Activated CD8-positive, alpha-beta memory T cell treated with anti-CD3 and anti-CD28 coated beads, Interleukin-2, amount 10 ng/mL, durations not matched to agents 7 days and 5 days (primary cell): Measurements from ENCODE around the gene TRERF1. TPM values are rescaled to one million over a fixed set of nuclear protein-coding genes. Genes with fewer than 3 reads are reported as not detected.
"Not testable (repeated sequence)": the region's sequence is repeated elsewhere in the genome, so short reads cannot be mapped to it uniquely, and the experiment has no call there.

Experiments used
- ATAC-seq: fragments of 150-1000 bp; cut with Tn5 transposase; one replicate; pipeline ENCODE4 v1.10.0; 2021; ENCODE audit warnings: moderate library complexity
- CTCF ChIA-PET: fragments of 350-600 bp; sonication (Branson Sonifier 250); formaldehyde crosslinking; loops from one replicate; lab custom pipeline; 2021; ENCODE audit warnings: antibody characterized with exemption; lab: Charles Lee
- DNase-seq: peaks from one replicate; pipeline ENCODE4 v3.0.0-alpha.2; 2020
- H3K27ac Mint-ChIP-seq: one replicate; pipeline ENCODE4 v1.8.0; 2021; ENCODE audit warnings: mild to moderate bottlenecking, mixed read lengths
- H3K27me3 Mint-ChIP-seq: one replicate; pipeline ENCODE4 v1.8.0; 2021; ENCODE audit warnings: mixed read lengths
- H3K36me3 Mint-ChIP-seq: one replicate; pipeline ENCODE4 v1.8.0; 2021; ENCODE audit warnings: mild to moderate bottlenecking, mixed read lengths
- H3K4me1 Mint-ChIP-seq: one replicate; pipeline ENCODE4 v1.8.0; 2021; ENCODE audit warnings: mixed read lengths
- H3K4me3 Mint-ChIP-seq: one replicate; pipeline ENCODE4 v1.8.0; 2021; ENCODE audit warnings: mild to moderate bottlenecking, moderate library complexity, mixed read lengths
- H3K9me3 Mint-ChIP-seq: one replicate; pipeline ENCODE4 v1.8.0; 2022; ENCODE audit warnings: low read depth, mixed read lengths
- total RNA-seq, 2 experiments: library from RNA; stranded (reverse); gene quantifications; one replicate each; pipeline ENCODE4 v1.2.3, GENCODE V29; 2021

TRERF1 gene
- total RNA-seq, 2 experiments from 2014 or later = 16.2 to 36.0 TPM

DNA sequence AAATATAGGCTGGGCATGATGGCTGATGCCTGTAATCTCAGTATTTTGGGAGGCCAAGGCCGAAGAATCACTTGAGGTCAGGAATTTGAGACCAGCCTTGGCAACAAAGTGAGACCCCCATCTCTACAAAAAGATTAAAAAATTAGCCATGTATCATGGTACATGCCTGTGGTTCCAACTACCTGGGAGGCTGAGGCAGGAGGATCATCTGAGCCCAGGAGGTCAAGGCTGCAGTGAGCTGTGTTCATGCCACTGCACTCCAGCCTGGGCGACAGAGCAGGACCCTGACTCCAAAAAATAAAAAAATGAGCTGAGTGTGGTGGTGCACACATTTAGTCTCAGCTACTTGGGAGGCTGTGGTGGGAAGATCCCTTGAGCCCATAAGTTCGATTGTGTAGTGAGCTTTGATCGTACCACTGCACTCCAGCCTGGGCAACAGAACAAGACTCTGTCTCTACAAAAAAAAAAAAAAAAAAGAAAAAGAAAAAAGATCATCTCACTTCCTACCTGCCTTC lies 246.9 kb downstream of the TRERF1 start:
- no peak overlapping the region for H3K4me3 Mint-ChIP-seq
- H3K27me3 Mint-ChIP-seq = no peaks in the 10 kb centered on the region
- CTCF ChIA-PET = interaction anchor here (0.7 to 1.9 kb wide), 3 partner anchors 10 to 101 kb away, joined by 3 to 8 read pairs (median 3); no protein-coding TSS in a partner anchor
- H3K36me3 Mint-ChIP-seq = peaks cover 45% of the 10 kb centered on the region
- H3K4me1 Mint-ChIP-seq = peaks cover 3% of the 10 kb centered on the region
- ATAC-seq = no peak
- H3K27ac Mint-ChIP-seq = no peak overlapping the region
- peak; percentile 15 for DNase-seq
- H3K9me3 Mint-ChIP-seq = no peaks in the 10 kb centered on the region

DNA sequence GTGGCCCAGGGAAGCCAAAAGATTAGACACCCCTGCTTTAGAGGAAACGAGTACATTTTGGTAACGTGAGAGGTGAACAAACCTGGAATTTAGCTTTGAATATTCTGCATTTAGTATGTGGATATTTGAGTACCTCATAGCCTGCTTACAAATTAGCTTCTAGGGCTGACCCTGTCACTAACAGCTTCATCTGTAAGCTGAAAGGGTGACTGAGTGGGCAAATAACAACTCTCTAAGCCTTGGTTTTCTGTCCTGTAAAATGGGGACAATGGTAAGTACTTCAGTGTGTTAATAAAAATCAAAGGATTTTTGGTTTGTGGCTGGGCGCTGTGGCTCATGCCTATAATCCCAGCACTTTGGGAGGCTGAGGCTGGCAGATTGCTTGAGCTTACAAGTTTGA lies 248.5 kb downstream of the TRERF1 start:
- no peak for ATAC-seq
- Mint-ChIP-seq H3K36me3 (peaks cover 38% of the 10 kb centered on the region), H3K27me3 (no peaks in the 10 kb centered on the region), H3K4me1 (peaks cover 3% of the 10 kb centered on the region), H3K27ac (no peak overlapping the region), H3K9me3 (no peaks in the 10 kb centered on the region), H3K4me3 (no peak overlapping the region)
- DNase-seq = peak; percentile 12
- CTCF ChIA-PET = interaction anchor here (1.2 to 2.0 kb wide), 2 partner anchors 11 to 344 kb away, joined by 4 to 8 read pairs; no protein-coding TSS in a partner anchor

DNA sequence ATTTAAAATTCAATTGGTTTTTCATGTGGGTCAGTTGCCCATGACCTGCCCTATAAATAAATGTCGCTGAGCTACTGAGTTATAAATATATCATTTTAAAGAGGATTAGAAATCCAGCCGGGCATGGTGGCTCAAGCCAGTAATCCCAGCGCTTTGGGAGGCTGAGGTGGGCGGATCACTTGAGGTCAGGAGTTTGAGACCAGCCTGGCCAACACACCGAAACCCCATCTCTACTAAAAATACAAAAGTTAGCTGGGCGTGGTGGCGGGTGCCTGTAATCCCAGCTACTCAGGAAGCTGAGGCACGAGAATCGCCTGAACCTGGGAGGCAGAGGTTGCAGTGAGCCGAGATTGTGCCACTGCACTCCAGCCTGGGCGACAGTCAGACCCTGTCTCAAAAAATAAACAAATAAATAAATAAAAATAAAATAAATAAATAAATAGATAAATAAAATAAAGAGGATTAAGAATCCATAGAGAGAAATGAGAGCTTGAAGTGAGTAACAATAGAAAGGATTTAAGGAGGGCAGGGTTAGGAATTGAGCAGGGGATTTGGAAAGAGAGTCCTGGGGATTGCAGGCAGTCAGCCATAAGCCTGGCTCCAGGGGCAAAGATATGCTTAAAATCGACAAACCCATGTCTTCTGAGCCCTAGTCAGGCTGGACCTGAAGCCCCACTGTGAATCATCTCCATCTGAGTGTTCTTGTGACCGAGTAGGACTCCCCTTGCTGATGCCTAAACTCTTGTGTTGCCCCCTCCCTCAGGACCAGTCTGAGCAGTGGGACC lies 249.4 kb downstream of the TRERF1 start:
- peaks cover 32% of the 10 kb centered on the region for H3K36me3 Mint-ChIP-seq
- not testable (repeated sequence) for H3K4me3 Mint-ChIP-seq, H3K27me3 Mint-ChIP-seq, ATAC-seq, H3K27ac Mint-ChIP-seq, H3K4me1 Mint-ChIP-seq, H3K9me3 Mint-ChIP-seq
- peak; percentile 36 for DNase-seq
- CTCF ChIA-PET = interaction anchor here (1.2 to 2.0 kb wide), 2 partner anchors 12 to 345 kb away, joined by 4 to 8 read pairs; no protein-coding TSS in a partner anchor

- H3K4me1 Mint-ChIP-seq = peaks cover 3% of the 10 kb centered on the region
- no peak overlapping the region for H3K4me3 Mint-ChIP-seq
- no peaks in the 10 kb centered on the region for H3K9me3 Mint-ChIP-seq
- H3K27me3 Mint-ChIP-seq = no peaks in the 10 kb centered on the region
- CTCF ChIA-PET = interaction anchor here (2.0 kb wide), 1 partner anchor 34 kb away, joined by 4 read pairs; no protein-coding TSS in a partner anchor
- ATAC-seq = no peak
- H3K36me3 Mint-ChIP-seq = peaks cover 28% of the 10 kb centered on the region
- DNase-seq = no peak
- H3K27ac Mint-ChIP-seq = no peak overlapping the region
Measured at GRCh38 chr6:42201382-42201781, 250.3 kb downstream of the TRERF1 start.

- ATAC-seq (no peak), DNase-seq (no peak)
- H3K27ac Mint-ChIP-seq = no peak overlapping the region
- H3K4me1 Mint-ChIP-seq = peaks cover 3% of the 10 kb centered on the region
- H3K9me3 Mint-ChIP-seq = no peaks in the 10 kb centered on the region
- no peaks in the 10 kb centered on the region for H3K27me3 Mint-ChIP-seq
- peaks cover 22% of the 10 kb centered on the region for H3K36me3 Mint-ChIP-seq
- H3K4me3 Mint-ChIP-seq = no peak overlapping the region
- CTCF ChIA-PET = interaction anchor here (1.0 to 2.3 kb wide), 4 partner anchors 15 to 332 kb away, joined by 3 to 5 read pairs (median 4); no protein-coding TSS in a partner anchor
Measured at GRCh38 chr6:42200035-42200434, 251.7 kb downstream of the TRERF1 start.

GRCh38 chr6:42199106-42199981 lies 252.4 kb downstream of the TRERF1 start:
- Mint-ChIP-seq H3K27ac (no peak overlapping the region), H3K9me3 (no peaks in the 10 kb centered on the region), H3K4me1 (peaks cover 3% of the 10 kb centered on the region), H3K4me3 (no peak overlapping the region), H3K36me3 (peaks cover 18% of the 10 kb centered on the region), H3K27me3 (no peaks in the 10 kb centered on the region)
- DNase-seq = no peak
- no peak for ATAC-seq
- CTCF ChIA-PET = interaction anchor here (1.0 to 2.3 kb wide), 3 partner anchors 15 to 332 kb away, joined by 3 to 5 read pairs (median 3); no protein-coding TSS in a partner anchor

GRCh38 chr6:42197555-42198362 lies 254.0 kb downstream of the TRERF1 start:
- Mint-ChIP-seq H3K9me3 (no peaks in the 10 kb centered on the region), H3K4me1 (peaks cover 3% of the 10 kb centered on the region), H3K36me3 (peaks cover 18% of the 10 kb centered on the region), H3K27ac (no peak overlapping the region), H3K4me3 (no peak overlapping the region), H3K27me3 (no peaks in the 10 kb centered on the region)
- no peak for DNase-seq
- peak; percentile 36 for ATAC-seq
- CTCF ChIA-PET = no interaction called here

DNA sequence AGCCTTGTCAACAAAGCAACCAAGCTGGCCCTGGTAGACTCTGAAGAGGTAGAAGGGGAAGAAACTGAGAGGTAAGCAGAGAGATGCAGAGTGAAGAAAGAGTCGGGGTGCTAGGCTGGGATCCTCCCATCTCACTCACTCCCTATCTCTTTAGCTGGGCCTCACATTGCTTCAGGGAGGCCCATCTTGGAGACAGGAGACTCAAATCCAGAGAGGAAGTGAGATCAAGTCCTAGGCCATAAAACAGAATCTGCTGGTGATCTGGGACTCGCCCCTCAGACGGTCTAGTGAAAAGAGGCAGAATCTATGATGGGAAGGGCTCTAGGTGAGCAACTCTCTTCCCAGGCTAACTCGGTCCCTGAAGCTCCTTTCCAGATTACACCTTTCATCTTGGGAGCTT lies 256.3 kb downstream of the TRERF1 start:
- Mint-ChIP-seq H3K27ac (no peak overlapping the region), H3K4me1 (peaks cover 3% of the 10 kb centered on the region), H3K27me3 (no peaks in the 10 kb centered on the region), H3K4me3 (no peak overlapping the region), H3K36me3 (peaks cover 11% of the 10 kb centered on the region), H3K9me3 (no peaks in the 10 kb centered on the region)
- DNase-seq (no peak), ATAC-seq (no peak)
- CTCF ChIA-PET = interaction anchor here (0.6 kb wide), 2 partner anchors 230 to 437 kb away, joined by 3 read pairs; no protein-coding TSS in a partner anchor

DNA sequence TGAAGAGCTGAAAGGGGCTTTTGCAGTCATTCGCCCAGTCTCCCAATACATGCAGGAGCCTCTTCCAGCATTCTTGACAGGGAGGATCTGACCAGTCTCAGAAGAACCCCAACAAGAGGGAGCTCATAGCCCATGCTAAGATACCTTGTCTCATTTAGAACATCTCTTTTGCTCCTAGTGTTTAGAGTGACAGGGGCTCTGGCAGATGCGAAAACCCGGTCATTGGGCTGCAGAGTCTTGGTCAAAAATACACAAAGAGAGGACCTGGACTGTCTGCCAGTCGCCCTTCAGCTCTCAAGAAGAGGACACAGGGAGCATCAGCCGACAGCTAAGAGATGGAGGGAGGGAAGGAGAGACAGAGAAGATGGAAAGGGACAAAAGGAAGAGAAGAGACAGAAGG lies 257.7 kb downstream of the TRERF1 start:
- Mint-ChIP-seq H3K4me3 (no peak overlapping the region), H3K36me3 (no peaks in the 10 kb centered on the region), H3K27me3 (no peaks in the 10 kb centered on the region), H3K27ac (no peak overlapping the region), H3K4me1 (no peaks in the 10 kb centered on the region), H3K9me3 (no peaks in the 10 kb centered on the region)
- no peak for ATAC-seq
- CTCF ChIA-PET = interaction anchor here (0.7 to 1.2 kb wide), 3 partner anchors 11 to 89 kb away, joined by 3 read pairs; no protein-coding TSS in a partner anchor
- DNase-seq = no peak

DNA sequence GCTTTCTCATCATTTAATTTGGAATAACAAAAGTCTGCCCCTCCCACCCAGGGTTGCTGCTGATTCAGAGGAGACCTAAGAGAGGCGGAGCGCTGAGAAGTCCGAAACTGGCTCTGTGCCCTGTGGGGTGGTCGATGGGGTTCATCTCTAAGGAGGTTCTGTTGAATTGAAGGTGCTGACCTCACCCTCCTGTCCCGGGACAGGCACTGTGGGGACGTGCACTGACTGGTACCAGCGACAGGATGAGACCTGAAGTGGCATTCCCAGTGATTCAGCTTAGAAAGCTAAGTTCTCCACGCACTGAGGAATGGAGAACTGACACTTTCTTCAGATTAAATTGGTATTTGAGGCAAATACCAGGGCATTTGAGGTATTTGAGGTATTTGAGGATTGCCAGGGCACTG lies 258.2 kb downstream of the TRERF1 start:
- no peaks in the 10 kb centered on the region for H3K4me1 Mint-ChIP-seq
- H3K4me3 Mint-ChIP-seq = no peak overlapping the region
- ATAC-seq = no peak
- H3K27me3 Mint-ChIP-seq = no peaks in the 10 kb centered on the region
- no peak for DNase-seq
- H3K9me3 Mint-ChIP-seq = no peaks in the 10 kb centered on the region
- no peak overlapping the region for H3K27ac Mint-ChIP-seq
- CTCF ChIA-PET = interaction anchor here (0.7 to 1.2 kb wide), 3 partner anchors 11 to 89 kb away, joined by 3 read pairs; no protein-coding TSS in a partner anchor
- H3K36me3 Mint-ChIP-seq = no peaks in the 10 kb centered on the region

GRCh38 chr6:42192385-42192784 lies 259.3 kb downstream of the TRERF1 start:
- not testable (repeated sequence) for H3K4me3 Mint-ChIP-seq, DNase-seq, H3K4me1 Mint-ChIP-seq, H3K27me3 Mint-ChIP-seq, H3K9me3 Mint-ChIP-seq, H3K36me3 Mint-ChIP-seq, H3K27ac Mint-ChIP-seq, ATAC-seq
- CTCF ChIA-PET = interaction anchor here (1.0 kb wide), 1 partner anchor 88 kb away, joined by 3 read pairs; no protein-coding TSS in a partner anchor

DNA sequence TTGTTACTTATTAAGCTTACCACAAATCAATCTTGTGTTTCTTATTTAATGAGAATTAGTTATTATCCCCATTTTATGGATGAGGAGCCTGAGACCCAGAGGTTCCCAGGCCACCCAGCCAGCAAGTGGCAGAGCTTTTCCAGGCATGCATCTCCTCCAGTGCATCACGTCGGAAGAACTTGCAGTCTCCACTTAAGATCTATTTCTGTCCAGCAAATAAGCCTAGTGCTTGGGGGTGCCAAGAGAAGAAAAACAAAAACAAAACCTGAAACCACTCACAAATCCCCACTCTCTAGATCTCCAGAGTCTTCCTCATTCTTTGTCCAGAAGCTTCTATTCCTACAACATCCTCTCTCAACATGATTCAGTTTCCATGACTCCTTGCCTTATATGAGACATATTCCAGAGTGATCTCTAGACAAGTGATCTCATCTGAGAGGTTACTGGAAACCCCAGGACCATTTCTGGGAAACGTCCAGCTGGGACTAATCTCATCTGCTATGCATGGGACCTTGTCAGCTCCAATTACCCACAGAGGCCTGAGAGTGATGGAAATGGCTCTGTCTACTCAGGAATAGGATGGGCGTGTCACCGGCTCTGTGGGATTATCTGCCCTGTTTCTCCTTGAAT lies 261.1 kb downstream of the TRERF1 start:
- Mint-ChIP-seq H3K9me3 (no peaks in the 10 kb centered on the region), H3K27me3 (no peaks in the 10 kb centered on the region), H3K27ac (no peak overlapping the region), H3K4me3 (no peak overlapping the region), H3K4me1 (no peaks in the 10 kb centered on the region), H3K36me3 (no peaks in the 10 kb centered on the region)
- ATAC-seq (no peak), DNase-seq (no peak)
- CTCF ChIA-PET = interaction anchor here (0.5 to 1.9 kb wide), 2 partner anchors 87 to 952 kb away, joined by 3 to 6 read pairs; no protein-coding TSS in a partner anchor
